ENCODE results near the gene ZNF221.
A peak's percentile ranks its signal among the peaks of the same experiment; 100 is the strongest.

ZNF221 gene

DNA sequence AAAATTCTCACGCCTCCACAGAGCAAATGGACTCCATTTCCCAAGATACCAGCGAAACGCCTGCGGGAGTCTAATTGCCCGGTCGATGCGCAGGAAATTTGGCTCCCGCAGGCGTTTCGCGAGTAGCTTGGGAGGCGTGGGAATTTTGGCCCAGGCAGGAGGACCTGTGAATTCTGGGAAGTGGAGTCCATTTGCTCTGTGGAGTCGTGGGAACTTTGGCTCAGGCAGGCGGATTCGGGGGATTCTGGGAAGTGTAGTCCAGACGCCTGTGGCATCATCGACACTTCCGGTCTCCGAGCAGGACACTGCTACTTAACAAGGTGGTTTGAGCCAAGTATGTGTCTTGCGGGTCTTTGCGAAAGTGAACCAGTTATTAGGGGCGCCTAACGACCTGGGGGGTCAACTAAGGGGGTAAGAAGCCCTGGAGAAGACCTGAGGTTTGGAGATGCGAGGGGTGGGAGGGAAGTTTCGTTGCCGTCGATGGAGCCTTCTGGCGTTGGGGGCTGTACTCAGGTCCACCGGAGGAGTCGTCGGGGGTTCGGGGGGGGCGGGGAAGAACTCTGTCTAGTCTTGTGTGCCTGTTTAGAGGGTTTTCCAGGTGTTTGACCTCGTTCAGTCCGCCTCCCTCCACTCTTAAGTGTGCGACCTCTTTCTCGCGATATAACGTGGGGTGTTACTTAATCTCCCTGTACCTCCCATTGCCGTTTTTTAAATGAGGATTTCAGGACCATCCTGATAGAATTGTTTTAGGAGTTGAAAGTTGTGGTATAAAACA, 33.1 kb downstream of the ZNF221 start, which contains the start of gene ZNF155:
ZNF155 (plus strand) TSS at position 277 of the 775 bp plus-strand sequence. CDS start 4,356 bp downstream, outside the sequence.
- DNase-seq (ENCODE audit: low read depth), result peak; percentile 97
- peak within 1 kb of the TSS; percentile 98 for H3K4me3 ChIP-seq (ENCODE audit: control insufficient read depth, low read depth, low read length)
- TF ChIP-seq CTCF (conservative IDR thresholded peaks at IDR 0.05; ENCODE audit: control insufficient read depth, insufficient read depth, low read depth, low read length), result no peak

DNA sequence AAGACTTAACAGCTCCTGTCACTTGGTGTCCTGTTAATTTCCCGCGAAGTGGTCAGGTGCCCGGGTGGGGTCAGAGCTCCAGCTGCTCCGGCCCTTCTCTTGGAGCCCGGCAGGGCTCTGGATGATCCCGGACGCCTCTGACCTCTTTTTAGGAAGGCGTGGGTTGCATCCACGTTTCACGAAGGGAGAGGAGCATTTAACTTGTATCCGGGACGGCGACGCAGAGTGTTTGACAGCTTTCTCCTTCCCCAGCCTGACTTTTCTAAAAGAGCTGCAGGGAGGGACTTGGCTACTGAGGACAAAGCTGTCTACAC, 33.6 kb downstream of the ZNF221 start:
- DNase-seq (ENCODE audit: low read depth), result no peak
- H3K4me3 ChIP-seq (ENCODE audit: control insufficient read depth, low read depth, low read length), result peak overlapping the region; percentile 98
- TF ChIP-seq CTCF (conservative IDR thresholded peaks at IDR 0.05; ENCODE audit: control insufficient read depth, insufficient read depth, low read depth, low read length), result no peak

- no peak for TF ChIP-seq CTCF (conservative IDR thresholded peaks at IDR 0.05; ENCODE audit: control insufficient read depth, insufficient read depth, low read depth, low read length)
- H3K4me3 ChIP-seq (ENCODE audit: control insufficient read depth, low read depth, low read length), result no peak overlapping the region
- DNase-seq (ENCODE audit: low read depth), result peak; percentile 68
Measured at GRCh38 chr19:43997631-43998290, 46.7 kb downstream of the ZNF221 start.

DNA sequence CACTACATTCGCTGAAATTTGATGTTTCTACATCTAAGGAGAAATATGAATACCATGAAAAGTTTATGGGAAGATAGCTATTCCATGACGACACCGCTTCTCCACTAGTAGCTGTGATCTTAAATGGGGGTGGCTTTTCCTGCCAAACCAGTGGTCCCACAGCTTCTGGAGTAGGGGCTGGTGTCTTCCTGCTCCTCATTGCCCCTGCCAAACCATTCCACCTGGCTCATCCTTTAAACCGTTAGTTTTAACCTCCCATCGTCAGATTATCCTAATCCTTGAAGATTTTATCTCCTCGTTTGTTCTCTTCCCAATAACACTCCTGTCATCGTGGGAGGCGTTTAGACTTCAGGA, 51.2 kb downstream of the ZNF221 start:
- DNase-seq (ENCODE audit: low read depth), result no peak
- TF ChIP-seq CTCF (conservative IDR thresholded peaks at IDR 0.05; ENCODE audit: control insufficient read depth, insufficient read depth, low read depth, low read length), result no peak

DNA sequence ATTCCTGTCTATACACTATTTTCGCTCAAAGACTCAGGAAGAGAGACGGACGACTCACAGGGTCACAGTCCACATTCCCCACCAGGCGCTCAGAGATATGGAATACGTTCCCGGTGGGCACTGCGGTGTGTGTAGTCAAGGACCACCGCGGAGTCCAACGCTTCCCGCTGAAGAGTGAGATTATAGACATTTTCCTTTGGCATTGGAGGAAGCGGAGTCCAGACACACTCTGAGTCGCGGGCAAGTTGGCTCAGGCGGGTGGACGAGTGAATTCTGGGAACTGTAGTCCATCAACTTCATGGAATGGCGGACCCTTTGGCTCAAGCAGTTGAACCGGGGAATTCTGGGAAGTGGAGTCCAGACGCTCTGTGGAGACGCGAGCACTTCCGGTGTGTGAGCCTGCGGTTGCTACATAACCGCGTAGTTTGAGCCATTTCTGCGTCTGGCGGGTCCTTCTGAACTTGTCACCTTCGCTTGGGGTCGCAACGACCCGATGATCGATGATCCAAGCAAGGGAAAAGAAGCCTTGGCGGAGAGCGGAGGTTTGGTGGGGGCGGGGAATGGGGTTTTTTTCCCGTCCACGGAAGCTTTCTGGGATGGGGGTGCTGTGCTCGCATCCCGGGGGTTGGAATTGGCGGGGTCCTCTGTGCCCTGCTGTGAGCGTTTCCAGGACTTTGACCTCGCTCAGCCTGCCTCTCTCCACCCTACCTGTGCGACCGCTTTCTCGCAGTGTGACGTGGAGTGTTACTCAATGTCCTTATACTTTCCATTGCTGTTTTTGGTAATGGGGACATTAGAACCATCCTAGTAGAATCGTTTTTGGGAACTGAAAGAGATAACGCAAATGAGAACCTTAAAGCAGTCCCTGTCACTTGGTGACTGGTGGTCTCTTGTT, 51.8 kb downstream of the ZNF221 start, which contains the start of gene ZNF230:
ZNF230 (plus strand) TSS at position 392 of the 895 bp plus-strand sequence. CDS start 4,122 bp downstream, outside the sequence.
- TF ChIP-seq CTCF (conservative IDR thresholded peaks at IDR 0.05; ENCODE audit: control insufficient read depth, insufficient read depth, low read depth, low read length), result no peak
- DNase-seq (ENCODE audit: low read depth), result peak; percentile 95
- H3K4me3 ChIP-seq (ENCODE audit: control insufficient read depth, low read depth, low read length), result peak within 1 kb of the TSS; percentile 80

More for the DNA sequence above, 51.2 kb downstream of the ZNF221 start:
- peak overlapping the region; percentile 80 for H3K4me3 ChIP-seq (ENCODE audit: control insufficient read depth, low read depth, low read length)

GRCh38 chr19:44003461-44004009, 52.5 kb downstream of the ZNF221 start:
- TF ChIP-seq CTCF (conservative IDR thresholded peaks at IDR 0.05; ENCODE audit: control insufficient read depth, insufficient read depth, low read depth, low read length), result no peak
- peak overlapping the region; percentile 80 for H3K4me3 ChIP-seq (ENCODE audit: control insufficient read depth, low read depth, low read length)
- DNase-seq (ENCODE audit: low read depth), result peak; percentile 14
